Femur (tissue), 1 donor: ENCODE results near the gene REV1.
"Not testable (repeated sequence)": the region's sequence is repeated elsewhere in the genome, so short reads cannot be mapped to it uniquely, and the experiment has no call there.

ENCODE experiments used
- DNase-seq: peaks from one replicate; pipeline ENCODE4 v3.0.0-alpha.2; 2017

The REV1 gene

GRCh38 chr2:99399795-99400194 lies 90.0 kb downstream of the REV1 start:
- no peak for DNase-seq

GRCh38 chr2:99399063-99399462 lies 90.8 kb downstream of the REV1 start:
- DNase-seq = no peak

GRCh38 chr2:99398303-99398702 lies 91.5 kb downstream of the REV1 start:
- no peak for DNase-seq

- DNase-seq = no peak
These were observed 92.4 kb downstream of the REV1 start for GRCh38 chr2:99397266-99397920.

- no peak for DNase-seq
These were observed 94.2 kb downstream of the REV1 start for GRCh38 chr2:99395589-99396130.

- DNase-seq = no peak
These were observed 99.9 kb downstream of the REV1 start for GRCh38 chr2:99389946-99390345.

- no peak for DNase-seq
These were observed 100.4 kb downstream of the REV1 start for GRCh38 chr2:99389371-99389770.

GRCh38 chr2:99388892-99389291 lies 100.9 kb downstream of the REV1 start:
- no peak for DNase-seq

GRCh38 chr2:99386011-99386410 lies 103.8 kb downstream of the REV1 start:
- DNase-seq = no peak

GRCh38 chr2:99382143-99382542 lies 107.7 kb downstream of the REV1 start:
- no peak for DNase-seq

GRCh38 chr2:99380376-99381010 lies 109.3 kb downstream of the REV1 start:
- DNase-seq = no peak

- DNase-seq = no peak
These were observed 111.9 kb downstream of the REV1 start for GRCh38 chr2:99377879-99378278.

GRCh38 chr2:99376254-99376864 lies 113.5 kb downstream of the REV1 start:
- no peak for DNase-seq

GRCh38 chr2:99374747-99375146 lies 115.1 kb downstream of the REV1 start:
- DNase-seq = no peak

- no peak for DNase-seq
These were observed 116.7 kb downstream of the REV1 start for GRCh38 chr2:99373144-99373543.

- not testable (repeated sequence) for DNase-seq
These were observed 121.0 kb downstream of the REV1 start for GRCh38 chr2:99368854-99369253.

GRCh38 chr2:99365661-99366060 lies 124.2 kb downstream of the REV1 start:
- DNase-seq = no peak

GRCh38 chr2:99356853-99357252 lies 133.0 kb downstream of the REV1 start:
- no peak for DNase-seq

GRCh38 chr2:99354825-99355224 lies 135.0 kb downstream of the REV1 start:
- not testable (repeated sequence) for DNase-seq

GRCh38 chr2:99354070-99354469 lies 135.7 kb downstream of the REV1 start:
- DNase-seq = no peak
